ENCODE measurements around the gene PRSS53.
A peak's percentile ranks its signal among the peaks of the same experiment; 100 is the strongest.

PRSS53 gene

DNA sequence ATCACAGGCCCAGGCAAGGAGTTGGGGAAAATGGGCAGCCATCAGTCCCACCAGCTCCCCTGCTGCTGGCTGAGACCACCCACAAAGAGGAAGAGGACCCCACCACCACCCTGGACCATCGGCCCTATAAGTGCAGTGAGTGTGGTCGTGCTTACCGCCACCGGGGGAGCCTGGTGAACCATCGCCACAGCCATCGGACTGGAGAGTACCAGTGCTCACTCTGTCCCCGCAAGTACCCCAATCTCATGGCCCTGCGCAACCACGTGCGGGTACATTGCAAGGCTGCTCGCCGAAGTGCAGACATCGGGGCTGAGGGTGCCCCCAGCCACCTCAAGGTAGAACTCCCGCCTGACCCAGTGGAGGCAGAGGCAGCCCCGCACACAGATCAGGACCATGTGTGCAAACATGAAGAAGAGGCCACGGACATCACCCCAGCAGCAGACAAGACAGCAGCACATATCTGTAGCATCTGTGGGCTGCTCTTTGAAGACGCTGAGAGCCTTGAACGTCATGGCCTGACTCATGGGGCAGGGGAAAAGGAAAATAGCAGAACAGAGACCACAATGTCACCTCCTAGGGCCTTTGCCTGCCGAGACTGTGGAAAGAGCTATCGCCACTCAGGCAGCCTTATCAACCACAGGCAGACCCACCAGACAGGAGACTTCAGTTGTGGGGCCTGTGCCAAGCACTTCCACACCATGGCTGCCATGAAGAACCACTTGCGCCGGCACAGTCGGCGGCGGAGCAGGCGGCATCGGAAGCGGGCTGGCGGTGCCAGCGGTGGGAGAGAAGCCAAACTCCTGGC is 10.9 kb downstream of the PRSS53 start:
- no peak for DNase-seq (ENCODE audit: low spot score)

- DNase-seq (ENCODE audit: low spot score): no peak
Observed at GRCh38 chr16:31077024-31077423, 11.7 kb downstream of the PRSS53 start.

DNA sequence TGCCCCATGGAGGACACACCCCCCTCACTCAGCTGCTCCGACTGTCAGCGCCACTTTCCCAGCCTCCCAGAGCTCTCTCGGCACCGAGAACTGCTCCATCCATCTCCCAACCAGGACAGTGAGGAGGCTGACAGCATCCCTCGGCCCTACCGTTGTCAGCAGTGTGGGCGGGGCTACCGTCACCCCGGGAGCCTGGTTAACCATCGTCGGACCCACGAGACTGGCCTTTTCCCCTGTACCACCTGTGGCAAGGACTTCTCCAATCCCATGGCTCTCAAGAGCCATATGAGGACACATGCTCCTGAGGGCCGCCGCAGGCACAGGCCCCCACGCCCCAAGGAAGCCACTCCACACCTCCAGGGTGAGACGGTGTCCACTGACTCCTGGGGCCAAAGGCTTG is 12.4 kb downstream of the PRSS53 start:
- no peak for DNase-seq (ENCODE audit: low spot score)

- DNase-seq (ENCODE audit: low spot score): no peak
Observed at GRCh38 chr16:31074814-31075183, 13.9 kb downstream of the PRSS53 start.

- DNase-seq (ENCODE audit: low spot score): peak; percentile 98
Observed at GRCh38 chr16:31073970-31074813, 14.6 kb downstream of the PRSS53 start, which contains the start of the genes ZNF646 and ZNF668. Gene ZNF646, plus strand, starts transcription at chr16:31074422. Its CDS starts 1,903 bp downstream, at chr16:31076325. Gene ZNF668, minus strand, starts transcription at chr16:31074240. Its CDS starts 9,781 bp downstream, at chr16:31064459.

DNA sequence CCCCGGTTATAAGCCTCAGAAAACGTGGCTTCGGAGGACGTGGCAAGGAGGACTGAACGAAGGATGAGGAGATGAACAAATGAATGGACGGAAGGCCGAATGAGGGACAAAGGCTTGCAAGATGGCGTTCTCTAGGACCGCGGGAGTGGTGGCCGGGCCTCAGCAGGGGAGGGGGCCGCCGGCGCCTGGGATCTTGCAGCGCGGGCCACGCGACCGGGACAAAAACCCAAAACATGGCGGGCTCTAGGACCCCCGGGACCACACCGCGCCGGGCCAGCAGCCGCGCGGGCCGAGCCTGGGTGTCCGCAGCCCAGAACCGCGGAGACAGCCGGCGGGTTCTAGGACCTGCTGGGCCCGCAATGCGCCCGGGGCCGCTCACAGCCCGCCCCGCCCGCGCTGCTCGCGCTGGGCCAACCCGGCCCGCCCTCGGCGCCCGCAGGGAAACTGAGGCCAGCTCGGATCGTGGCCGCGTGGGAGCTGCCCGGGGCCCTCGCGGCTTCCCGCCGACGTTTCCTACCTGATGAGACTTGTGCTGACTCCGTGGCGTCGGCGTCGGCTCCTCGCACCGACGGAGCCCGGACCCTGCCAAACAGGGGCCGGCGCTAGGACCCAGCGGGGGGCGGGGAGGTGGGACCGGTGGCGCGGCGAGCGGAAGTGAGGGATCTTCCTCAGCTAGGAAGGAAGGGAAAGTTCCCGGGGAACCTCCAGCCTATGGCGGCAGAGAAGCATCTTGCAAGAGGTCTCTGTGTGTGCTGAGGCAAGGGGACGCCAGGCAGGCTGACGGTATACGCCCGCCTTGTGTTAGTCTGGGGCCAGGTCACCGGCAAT is 15.4 kb downstream of the PRSS53 start:
- DNase-seq (ENCODE audit: low spot score): peak; percentile 84

- peak; percentile 16 for DNase-seq (ENCODE audit: low spot score)
Observed at GRCh38 chr16:31072540-31073141, 16.1 kb downstream of the PRSS53 start.

DNA sequence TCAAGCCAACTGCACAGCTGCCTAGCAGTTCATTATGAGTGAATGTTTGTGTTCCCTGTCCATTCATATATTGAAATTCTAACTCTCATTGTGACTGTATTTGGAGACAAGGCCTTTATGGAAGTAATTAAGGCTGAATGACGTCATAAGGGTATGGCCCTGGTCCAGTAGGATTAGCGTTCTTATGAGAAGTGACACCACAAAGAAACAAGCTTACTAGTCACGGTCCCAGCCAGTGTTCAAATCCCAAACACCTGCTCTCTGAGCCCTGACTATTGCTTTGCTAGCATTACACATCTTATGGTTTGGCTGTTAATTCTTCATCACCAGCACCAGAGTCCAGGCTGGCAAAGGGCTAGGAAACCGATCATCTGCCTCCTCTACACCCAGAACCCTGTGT is 16.9 kb downstream of the PRSS53 start:
- DNase-seq (ENCODE audit: low spot score): no peak

DNA sequence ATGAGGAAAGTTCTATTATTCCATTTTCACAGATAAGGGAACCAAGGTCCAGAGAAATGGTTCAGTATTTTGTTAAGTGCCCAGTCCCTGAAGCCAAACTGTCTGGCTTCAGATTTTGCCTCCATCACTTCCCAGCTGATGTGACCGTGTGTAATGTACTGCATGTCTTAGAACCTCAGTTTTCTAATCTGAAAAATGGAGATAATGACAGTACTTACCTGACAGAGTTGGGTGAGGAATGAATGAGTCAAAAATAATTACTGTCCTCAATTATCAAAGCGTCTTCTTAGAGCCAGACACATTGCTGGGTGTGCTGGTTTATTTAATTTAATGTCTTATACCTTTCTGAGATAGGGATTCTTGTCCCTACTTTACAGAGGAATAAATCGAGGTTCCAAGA is 21.4 kb downstream of the PRSS53 start:
- no peak for DNase-seq (ENCODE audit: low spot score)

DNA sequence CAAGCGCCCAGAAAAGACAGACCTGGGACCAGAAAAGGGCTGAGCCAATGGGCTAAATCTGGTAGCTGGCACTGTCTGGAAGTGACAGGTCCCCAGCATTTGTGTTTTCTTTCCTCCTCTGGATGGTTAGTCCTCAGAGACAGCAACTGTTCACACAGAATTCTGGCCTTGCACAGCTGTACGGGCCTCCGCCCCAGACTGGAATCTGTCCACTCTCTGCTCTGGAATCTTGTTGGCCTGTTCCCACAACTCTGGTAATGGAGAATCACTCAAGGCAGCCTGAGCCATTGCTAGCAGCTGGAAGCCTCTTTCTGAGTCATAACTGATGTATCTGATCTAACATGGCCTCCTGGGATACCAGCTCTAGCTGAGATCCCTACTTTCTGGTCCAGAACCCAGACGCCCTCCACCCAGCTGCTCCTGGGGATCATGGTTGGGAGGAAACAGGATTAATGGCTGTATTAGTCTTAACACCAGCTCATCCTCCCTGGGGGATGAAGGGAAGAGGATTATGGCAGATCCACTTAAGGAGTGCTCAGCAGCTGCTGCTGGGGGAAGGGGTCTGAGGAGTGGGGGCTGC is 23.8 kb downstream of the PRSS53 start:
- DNase-seq (ENCODE audit: low spot score): no peak

GRCh38 chr16:31063843-31064611 is 24.7 kb downstream of the PRSS53 start:
- DNase-seq (ENCODE audit: low spot score): peak; percentile 12

- DNase-seq (ENCODE audit: low spot score): no peak
Observed at GRCh38 chr16:31063495-31063842, 25.3 kb downstream of the PRSS53 start.

- no peak for DNase-seq (ENCODE audit: low spot score)
Observed at GRCh38 chr16:31061813-31062440, 26.8 kb downstream of the PRSS53 start.

DNA sequence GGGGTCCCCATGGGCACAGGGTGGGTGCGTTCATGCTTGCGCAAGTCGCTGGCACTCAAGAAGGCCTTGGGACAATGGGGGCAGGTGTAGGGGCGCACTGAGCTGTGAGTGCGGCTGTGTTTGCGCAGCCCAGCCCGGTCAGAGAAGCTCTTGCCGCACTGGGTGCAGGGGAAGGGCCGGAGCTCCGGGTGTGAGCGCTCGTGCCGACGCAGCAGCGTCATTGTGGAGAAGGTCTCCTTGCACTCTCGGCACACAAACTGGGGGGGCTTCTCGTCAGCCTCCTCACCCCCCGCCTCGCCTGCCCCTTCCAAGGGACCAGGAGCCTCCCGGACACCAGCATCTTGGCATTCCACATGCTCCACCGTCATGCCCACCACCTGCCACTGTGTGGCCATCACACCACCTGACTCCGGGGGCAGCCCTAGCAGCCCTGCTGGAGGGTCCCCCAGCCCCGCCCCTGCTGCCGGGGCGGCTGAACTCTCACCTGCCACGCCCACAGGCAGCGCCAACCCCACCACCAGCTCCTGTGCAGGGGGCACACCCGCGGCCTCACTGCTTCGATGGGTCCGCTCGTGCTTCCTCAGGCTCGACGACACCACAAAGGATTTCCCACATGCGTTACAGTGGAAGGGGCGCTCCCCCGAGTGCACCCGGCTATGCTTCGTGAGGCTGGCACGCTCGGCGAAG is 27.5 kb downstream of the PRSS53 start:
- no peak for DNase-seq (ENCODE audit: low spot score)

DNA sequence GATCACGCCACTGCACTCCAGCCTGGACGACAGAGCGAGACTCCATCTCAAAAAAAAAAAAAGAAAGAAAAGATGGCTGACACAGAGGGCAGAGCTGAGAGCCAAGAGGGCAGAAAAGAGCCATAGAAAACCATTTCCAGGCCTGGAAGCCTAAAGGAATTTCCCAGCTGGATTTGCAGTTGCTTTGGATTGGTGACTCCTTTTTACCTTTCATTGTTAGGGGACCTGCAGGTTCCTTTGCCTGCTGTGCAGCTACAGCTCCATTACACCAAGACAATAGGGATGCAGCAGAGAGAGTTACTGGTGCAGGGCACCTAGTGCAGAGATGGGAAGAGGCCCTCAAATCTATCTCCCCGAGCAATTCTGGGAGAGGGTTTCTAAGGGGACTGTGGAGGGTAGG is 33.1 kb downstream of the PRSS53 start:
- no peak for DNase-seq (ENCODE audit: low spot score)

GRCh38 chr16:31052114-31052513 is 36.6 kb downstream of the PRSS53 start:
- DNase-seq (ENCODE audit: low spot score): no peak

DNA sequence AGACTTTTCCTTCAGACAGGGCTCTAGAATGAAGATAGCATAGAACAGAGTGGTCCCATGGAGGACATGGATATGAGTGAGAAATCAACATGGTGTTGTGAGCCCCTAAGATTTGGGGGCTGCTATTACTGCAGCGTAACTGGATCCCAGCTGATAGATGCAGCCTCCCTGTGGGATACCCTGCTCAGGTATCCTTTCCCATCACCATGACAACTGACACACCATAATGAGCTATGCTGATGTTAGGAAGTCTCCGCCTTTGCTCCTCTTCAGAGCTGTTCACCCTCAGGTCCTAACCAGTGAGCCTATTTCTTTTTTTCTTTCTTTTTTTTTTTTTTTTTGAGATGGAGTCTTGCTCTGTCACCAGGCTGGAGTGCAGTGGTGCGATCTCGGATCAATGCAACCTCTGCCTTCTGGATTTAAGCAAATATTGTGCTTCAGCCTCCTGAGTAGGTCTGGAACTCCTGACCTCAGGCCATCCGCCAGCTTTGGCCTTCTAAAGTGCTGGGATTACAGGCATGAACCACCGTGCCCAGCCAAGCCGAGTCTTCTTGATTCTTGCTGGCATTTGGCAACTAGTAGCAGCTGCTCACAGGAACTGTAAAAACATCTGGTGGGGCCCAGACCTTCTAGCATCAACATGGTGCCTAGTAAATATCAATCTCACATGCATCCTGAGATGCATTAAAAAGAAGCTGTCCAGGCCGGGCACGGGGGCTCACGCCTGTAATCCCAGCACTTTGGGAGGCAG is 38.3 kb downstream of the PRSS53 start:
- no peak for DNase-seq (ENCODE audit: low spot score)

DNA sequence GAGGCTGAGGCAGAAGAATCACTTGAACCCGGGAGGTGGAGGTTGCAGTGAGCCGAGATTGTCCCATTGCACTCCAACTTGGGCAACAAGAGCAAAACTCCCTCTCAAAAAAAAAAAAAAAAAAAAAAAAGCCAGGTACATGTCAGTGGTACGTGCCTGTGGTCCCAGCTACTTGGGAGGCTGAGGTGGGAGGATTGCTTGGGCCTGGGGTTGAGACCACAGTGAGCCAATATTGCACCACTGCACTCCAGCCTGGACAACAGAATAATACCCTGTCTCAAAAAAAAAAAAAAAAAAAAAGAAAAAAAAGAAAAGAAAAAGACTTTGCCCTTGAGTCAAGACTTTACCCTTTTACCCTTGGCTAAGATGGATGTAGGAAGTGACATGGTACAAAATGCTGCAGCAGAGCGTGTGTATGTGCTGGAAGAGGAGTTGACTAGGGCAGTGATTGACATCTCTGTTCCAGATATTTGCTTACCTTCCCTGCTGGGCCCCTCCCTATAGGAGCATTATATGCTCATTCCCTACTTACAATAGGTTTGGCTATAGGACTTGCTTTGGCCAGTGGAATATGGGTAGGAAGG is 44.8 kb downstream of the PRSS53 start:
- DNase-seq (ENCODE audit: low spot score): no peak

DNA sequence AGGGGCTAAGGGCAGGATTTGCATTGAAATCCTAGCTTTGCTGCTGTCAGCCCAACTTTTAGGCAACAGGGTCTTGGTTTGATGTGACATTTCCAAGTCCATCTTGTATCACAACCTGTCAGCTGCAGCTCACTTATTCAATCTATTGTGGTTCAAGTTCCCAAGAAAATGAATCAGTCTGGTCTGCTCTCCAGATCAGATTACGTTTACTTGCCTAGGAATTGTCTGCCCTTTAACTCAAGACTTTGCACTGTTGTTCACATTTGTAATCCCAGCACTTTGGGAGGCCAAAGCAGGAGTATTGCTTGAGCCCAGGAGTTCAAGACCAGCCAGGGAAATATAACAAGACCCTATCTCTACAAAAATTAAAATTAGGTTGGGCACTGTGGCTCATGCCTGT is 45.4 kb downstream of the PRSS53 start:
- no peak for DNase-seq (ENCODE audit: low spot score)

Data from CD4-positive, alpha-beta T cell treated with Interleukin-15 for 4 hours (primary cell).